Fibroblast of mammary gland (primary cell): ENCODE results near the gene ZXDC.

Experiments used
- DNase-seq: peaks from one replicate; pipeline ENCODE4 v3.0.0-alpha.2; 2010; ENCODE audit warnings: low read depth
- H3K4me3 ChIP-seq: 2 replicates; pipeline ENCODE4 v1.5.1; 2011; ENCODE audit warnings: low read depth, mild to moderate bottlenecking, low read length, moderate library complexity; ENCODE audit not compliant: control insufficient read depth
- TF ChIP-seq, protein P1 (sequence below): conservative IDR thresholded peaks from 2 replicates; pipeline ENCODE4 v1.5.1; 2011; ENCODE audit warnings: low read depth, low read length, inconsistent platforms; ENCODE audit not compliant: control insufficient read depth, insufficient read depth

The ZXDC gene

DNA sequence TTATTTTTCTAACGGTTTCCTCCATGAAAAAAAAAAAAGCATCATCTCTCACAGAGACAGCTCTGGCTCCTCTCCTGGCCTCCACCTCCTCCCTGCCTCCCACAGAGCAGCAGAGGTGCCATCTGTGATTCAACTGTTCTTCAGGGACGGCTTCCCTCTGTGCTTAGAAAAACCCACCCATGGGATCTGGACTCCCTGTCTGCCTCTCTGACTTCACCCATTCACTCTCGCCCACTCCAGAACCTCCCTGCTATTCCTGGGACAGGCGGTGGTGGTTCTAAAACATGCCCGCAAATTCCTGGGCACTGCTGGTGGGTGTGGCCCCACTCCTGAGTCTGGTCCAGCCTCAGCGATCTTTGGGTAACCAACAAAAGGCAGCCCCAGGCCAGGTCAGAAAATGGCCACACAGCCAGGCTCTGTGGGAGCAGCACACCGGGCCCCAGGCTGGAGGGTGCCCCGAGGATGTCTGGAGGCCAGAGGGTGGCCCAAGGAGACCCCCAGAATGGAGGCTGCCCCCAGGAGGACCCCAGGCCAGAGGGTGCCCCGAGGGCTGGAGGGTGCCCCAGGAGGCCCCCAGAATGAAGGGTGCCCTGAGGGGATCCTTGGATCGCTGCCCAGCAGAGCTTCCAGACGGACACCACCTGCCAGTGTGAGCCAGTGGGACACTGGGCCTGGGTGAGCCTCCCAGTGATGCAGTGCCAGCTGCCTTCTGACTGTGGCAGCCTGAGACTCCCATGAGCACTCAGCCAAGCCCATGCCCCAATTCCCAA is 45.6 kb upstream of the ZXDC start:
- TF ChIP-seq, protein P1, sequence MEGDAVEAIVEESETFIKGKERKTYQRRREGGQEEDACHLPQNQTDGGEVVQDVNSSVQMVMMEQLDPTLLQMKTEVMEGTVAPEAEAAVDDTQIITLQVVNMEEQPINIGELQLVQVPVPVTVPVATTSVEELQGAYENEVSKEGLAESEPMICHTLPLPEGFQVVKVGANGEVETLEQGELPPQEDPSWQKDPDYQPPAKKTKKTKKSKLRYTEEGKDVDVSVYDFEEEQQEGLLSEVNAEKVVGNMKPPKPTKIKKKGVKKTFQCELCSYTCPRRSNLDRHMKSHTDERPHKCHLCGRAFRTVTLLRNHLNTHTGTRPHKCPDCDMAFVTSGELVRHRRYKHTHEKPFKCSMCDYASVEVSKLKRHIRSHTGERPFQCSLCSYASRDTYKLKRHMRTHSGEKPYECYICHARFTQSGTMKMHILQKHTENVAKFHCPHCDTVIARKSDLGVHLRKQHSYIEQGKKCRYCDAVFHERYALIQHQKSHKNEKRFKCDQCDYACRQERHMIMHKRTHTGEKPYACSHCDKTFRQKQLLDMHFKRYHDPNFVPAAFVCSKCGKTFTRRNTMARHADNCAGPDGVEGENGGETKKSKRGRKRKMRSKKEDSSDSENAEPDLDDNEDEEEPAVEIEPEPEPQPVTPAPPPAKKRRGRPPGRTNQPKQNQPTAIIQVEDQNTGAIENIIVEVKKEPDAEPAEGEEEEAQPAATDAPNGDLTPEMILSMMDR, result no peak
- no peak for DNase-seq
- no peak overlapping the region for H3K4me3 ChIP-seq

GRCh38 chr3:126519506-126520455 is 44.1 kb upstream of the ZXDC start:
- no peak for DNase-seq
- H3K4me3 ChIP-seq, result no peak overlapping the region
- TF ChIP-seq, protein P1, result no peak

- no peak for DNase-seq
- H3K4me3 ChIP-seq, result no peak overlapping the region
- TF ChIP-seq, protein P1, result no peak
Observed at GRCh38 chr3:126518779-126519177, 43.1 kb upstream of the ZXDC start.

DNA sequence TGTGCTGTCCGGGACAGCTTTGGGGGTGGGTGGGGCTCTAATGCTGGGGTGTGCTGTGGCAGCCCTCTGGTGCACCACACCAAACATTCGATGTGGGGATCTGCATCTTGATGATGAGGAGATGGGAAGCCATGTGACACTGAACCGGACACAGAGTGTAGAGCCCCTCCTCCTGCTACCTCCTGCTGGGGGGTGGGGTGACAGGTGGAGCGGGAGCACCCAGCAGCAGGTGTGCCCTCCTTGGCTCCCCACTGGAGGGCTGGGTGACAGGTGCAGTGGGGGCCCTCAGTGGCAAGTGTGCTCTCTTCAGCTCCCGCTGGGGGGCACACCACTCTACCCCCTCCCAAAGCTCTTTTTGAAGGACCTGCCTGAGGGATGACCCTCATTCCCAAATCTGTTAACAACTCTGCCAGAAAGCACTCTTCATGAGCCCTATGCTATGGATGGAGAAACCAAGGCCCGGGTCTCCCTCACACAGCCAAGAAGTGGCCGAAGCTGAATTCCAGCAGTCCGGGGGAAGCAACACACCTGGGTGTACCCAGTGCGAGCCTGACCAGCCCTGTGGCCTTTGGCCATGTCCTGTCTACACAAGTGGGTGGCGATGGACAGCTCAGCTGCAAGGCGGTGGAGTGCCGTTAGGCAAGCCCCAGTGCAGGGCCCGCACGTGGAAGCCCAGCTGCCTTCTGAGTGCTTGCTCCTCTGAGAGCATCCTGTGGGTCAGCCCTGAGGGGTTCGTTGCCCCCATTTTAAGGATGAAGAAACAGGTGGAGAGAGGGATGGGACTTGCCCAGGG is 42.5 kb upstream of the ZXDC start:
- DNase-seq, result no peak
- TF ChIP-seq, protein P1, result no peak
- H3K4me3 ChIP-seq, result no peak overlapping the region

- H3K4me3 ChIP-seq, result no peak within 1 kb of the TSS
- DNase-seq, result no peak
- TF ChIP-seq, protein P1, result no peak
Observed at GRCh38 chr3:126517291-126517951, 41.7 kb upstream of the ZXDC start, which contains the start of gene UROC1. UROC1 (minus strand) TSS chr3:126517773; CDS start chr3:126517719, 54 bp downstream.

- TF ChIP-seq, protein P1, result no peak
- H3K4me3 ChIP-seq, result no peak overlapping the region
- no peak for DNase-seq
Observed at GRCh38 chr3:126516936-126517290, 41.2 kb upstream of the ZXDC start.
